HepG2 (cell line): ENCODE results near the gene KLF16.
"Not testable (repeated sequence)": the region's sequence is repeated elsewhere in the genome, so short reads cannot be mapped to it uniquely, and the experiment has no call there.

ENCODE experiments used
- ARNTL ChIP-seq: sonication (generic); formaldehyde crosslinking; IDR thresholded peaks from 2 replicates; pipeline ENCODE4 v1.4.0; 2020; ENCODE audit warnings: mild to moderate bottlenecking, missing genetic modification reagents
- CTCF ChIP-seq: sonication (generic); formaldehyde crosslinking; IDR thresholded peaks from 2 replicates; pipeline ENCODE4 v1.5.0; 2020; ENCODE audit warnings: mild to moderate bottlenecking, missing genetic modification reagents, moderate library complexity
- ETV6 ChIP-seq: sonication (generic); formaldehyde crosslinking; conservative IDR thresholded peaks from 2 replicates; pipeline ENCODE4 v1.4.0; 2020; ENCODE audit warnings: missing genetic modification reagents
- FIP1L1 ChIP-seq: fragments of 200-400 bp; formaldehyde crosslinking; IDR thresholded peaks from 2 replicates; pipeline ENCODE4 v1.6.1; 2018; ENCODE audit warnings: low read depth, mild to moderate bottlenecking, low read length, moderate library complexity, borderline replicate concordance; ENCODE audit not compliant: insufficient read depth
- HOXA5 ChIP-seq: sonication (generic); formaldehyde crosslinking; IDR thresholded peaks from 2 replicates; pipeline ENCODE4 v1.4.0; 2020; ENCODE audit warnings: missing genetic modification reagents
- JUND ChIP-seq: sonication (generic); formaldehyde crosslinking; IDR thresholded peaks from 2 replicates; pipeline ENCODE4 v1.8.0; 2022; ENCODE audit warnings: mild to moderate bottlenecking, missing genetic modification reagents
- NR1H2 ChIP-seq: sonication (generic); formaldehyde crosslinking; IDR thresholded peaks from 2 replicates; pipeline ENCODE4 v1.8.1; 2022; ENCODE audit warnings: low read depth, missing genetic modification reagents, borderline replicate concordance
- PAWR ChIP-seq: sonication (generic); formaldehyde crosslinking; IDR thresholded peaks from 2 replicates; pipeline ENCODE4 v1.4.0; 2020; ENCODE audit warnings: missing genetic modification reagents, mild to moderate bottlenecking, borderline replicate concordance
- SP4 ChIP-seq: sonication (generic); formaldehyde crosslinking; IDR thresholded peaks from 2 replicates; pipeline ENCODE4 v1.8.1; 2023; ENCODE audit warnings: mild to moderate bottlenecking, missing genetic modification reagents
- TOPORS ChIP-seq: sonication (generic); formaldehyde crosslinking; IDR thresholded peaks from 2 replicates; pipeline ENCODE4 v1.8.0; 2023; ENCODE audit warnings: mild to moderate bottlenecking, missing genetic modification reagents
- ZNF263 ChIP-seq: sonication (generic); formaldehyde crosslinking; IDR thresholded peaks from 2 replicates; pipeline ENCODE4 v1.4.0; 2020; ENCODE audit warnings: missing genetic modification reagents
- ZNF446 ChIP-seq: sonication (generic); formaldehyde crosslinking; IDR thresholded peaks from 2 replicates; pipeline ENCODE4 v1.5.0; 2020; ENCODE audit warnings: mild to moderate bottlenecking, missing genetic modification reagents
- ZNF746 ChIP-seq: sonication (generic); formaldehyde crosslinking; IDR thresholded peaks from 2 replicates; pipeline ENCODE4 v1.8.0; 2022; ENCODE audit warnings: mild to moderate bottlenecking, missing genetic modification reagents

GRCh38 chr19:1885398-1886119 lies 22.2 kb upstream of the KLF16 start, which contains the start of gene ABHD17A:
- peak; percentile 91 for TF ChIP-seq SP4 (CRISPR knock-in tag)
- not testable (repeated sequence) for TF ChIP-seq ZNF446 (CRISPR knock-in tag); PAWR (CRISPR knock-in tag); ZNF263 (CRISPR knock-in tag); TOPORS; FIP1L1; ETV6 (CRISPR knock-in tag); ZNF746 (CRISPR knock-in tag); JUND; HOXA5 (CRISPR knock-in tag); NR1H2 (CRISPR knock-in tag); CTCF (CRISPR knock-in tag); ARNTL (CRISPR knock-in tag)
